GM18951 (cell line): Measurements from ENCODE around the gene CD96.

ENCODE experiments used
- POLR2A ChIP-seq: IDR thresholded peaks from 4 replicates; pipeline ENCODE4 v1.6.1; 2011; ENCODE audit warnings: mild to moderate bottlenecking; ENCODE audit not compliant: insufficient read length, insufficient read depth; ENCODE audit errors: extremely low read depth
- in situ Hi-C: fragments of 300-500 bp; cut with MboI; formaldehyde crosslinking; loops from one replicate; pipeline ENCODE4 v1.12.0; 2022; ENCODE audit warnings: low sequenced_read_pairs, mixed read lengths, inconsistent platforms; ENCODE audit not compliant: unreplicated experiment

Gene CD96

DNA sequence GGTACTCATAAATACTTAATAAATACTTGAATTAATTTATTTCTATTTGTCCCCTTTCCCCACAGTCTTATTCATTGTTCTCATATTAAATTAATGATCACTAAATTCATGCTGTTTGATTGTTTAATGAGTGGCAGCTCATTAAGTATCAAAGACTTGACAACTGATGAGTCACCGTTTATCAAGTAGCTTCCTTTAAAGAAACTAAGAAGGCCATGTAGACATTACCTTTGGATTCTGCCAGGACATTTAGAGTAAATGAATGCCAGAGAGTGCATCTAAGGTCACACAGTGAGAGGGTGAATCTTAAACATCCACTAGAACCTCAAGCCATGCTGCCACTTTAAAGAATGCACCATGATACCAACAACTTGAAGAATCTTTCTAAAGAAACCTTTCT lies 29.3 kb downstream of the CD96 start:
- no peak for TF ChIP-seq POLR2A
- in situ Hi-C loops = no loop called here

DNA sequence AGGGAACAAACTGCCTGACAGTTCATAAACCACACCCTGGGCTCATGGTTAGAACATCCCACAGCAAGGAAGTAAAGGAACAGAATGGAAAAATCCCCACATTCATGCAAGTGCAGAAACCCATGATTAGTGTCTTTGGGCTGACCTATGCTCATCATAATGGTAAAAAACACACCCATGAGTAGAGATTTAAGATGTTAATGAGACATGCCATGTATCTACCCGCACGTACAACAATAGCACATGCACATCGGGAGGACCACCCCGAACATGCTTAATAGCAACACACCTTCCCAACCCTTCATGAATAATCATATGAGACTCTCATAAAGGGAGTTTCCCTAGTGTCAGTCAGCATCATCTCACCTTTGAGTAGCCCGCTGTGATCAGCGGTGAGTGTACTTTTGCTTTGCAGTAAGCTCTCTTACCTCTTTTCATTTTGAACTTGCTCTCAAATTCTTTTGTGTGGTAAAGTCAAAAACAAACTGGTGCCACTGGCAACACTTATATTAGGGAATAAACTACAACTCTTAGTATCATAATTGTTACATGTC lies 30.0 kb downstream of the CD96 start:
- in situ Hi-C loops = no loop called here
- TF ChIP-seq POLR2A = no peak

DNA sequence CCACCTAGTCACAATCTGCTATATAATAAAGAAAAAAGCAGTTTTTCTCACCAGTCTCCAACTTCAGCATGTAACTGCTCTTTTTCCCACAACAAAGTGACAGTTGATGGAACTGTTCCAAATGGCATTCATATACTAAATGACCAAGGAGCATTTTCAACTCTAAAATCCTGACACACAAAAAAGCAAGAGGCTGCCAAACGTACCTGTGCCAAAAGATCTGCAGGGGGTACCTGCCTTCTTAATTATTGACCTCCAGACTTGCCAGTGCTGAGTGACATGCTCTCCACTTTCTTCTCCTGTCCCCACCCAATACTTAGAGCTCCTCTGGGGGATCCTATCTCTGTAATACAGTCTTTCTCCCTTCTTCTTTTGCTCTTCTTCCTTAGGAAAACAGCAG lies 35.1 kb downstream of the CD96 start:
- in situ Hi-C loops = no loop called here
- TF ChIP-seq POLR2A = no peak

DNA sequence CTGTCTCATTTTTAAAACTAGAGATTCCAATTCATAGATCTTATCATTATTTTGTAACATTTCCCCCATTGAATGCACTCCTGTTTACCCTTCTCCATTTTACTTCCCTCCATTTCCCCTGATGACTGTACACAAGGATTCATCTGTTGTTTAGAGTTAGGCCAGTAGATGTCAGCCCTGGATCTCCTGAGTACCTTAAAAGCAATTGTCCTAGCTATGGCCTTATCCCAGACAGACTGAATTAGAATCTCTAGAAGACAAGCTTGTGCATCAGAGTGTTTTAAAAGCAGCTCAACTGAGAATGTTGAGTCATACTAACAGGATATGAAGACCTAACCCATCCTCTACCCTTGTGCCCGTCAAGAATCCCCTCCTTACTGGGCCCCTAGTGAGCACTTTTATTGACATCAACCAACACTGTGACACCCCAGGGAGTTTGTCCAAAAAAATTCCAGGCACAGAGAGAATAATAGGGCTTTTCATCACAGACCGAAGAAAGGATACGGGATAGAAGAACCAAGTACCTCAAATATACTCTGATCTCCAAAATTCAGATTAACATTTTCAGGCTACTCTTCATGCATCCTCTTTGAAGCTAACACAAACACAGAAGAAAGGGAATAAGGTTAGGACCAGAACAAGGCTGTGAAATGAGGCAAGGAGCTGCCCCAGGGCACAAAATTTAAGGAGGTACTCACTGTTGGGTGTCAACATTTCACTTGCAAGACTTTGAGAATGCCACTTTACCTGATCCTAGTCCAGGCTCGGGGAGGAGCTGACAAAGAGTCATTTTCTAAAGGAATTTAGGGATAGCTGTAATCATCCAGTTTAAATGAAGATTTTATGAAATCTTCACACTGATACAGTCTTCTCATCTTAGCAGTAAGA lies 36.0 kb downstream of the CD96 start:
- no peak for TF ChIP-seq POLR2A
- in situ Hi-C loops = no loop called here

- TF ChIP-seq POLR2A = no peak
- in situ Hi-C loops = no loop called here
These were observed 36.9 kb downstream of the CD96 start for GRCh38 chr3:111578867-111579266.

DNA sequence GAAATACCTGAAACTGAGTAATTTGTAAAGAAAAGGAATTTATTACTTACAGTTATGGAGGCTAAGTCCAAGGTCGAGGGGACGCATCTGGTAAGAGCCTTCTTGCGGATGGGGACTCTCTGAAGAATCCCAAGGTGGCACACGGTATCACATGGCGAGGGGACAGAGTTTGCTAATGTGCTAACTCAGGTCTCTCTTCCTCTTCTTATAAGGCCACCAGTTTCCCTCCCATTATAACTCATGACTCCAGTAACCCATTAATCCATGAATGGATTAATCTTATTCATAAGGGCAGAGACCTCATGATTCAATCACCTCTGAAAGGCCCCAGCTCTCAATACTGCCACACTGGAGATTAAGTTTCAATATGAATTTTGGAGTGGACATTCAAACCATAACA lies 37.5 kb downstream of the CD96 start:
- TF ChIP-seq POLR2A = no peak
- in situ Hi-C loops = no loop called here

GRCh38 chr3:111581403-111582119 lies 39.6 kb downstream of the CD96 start:
- TF ChIP-seq POLR2A = no peak
- in situ Hi-C loops = no loop called here

GRCh38 chr3:111582120-111582474 lies 40.1 kb downstream of the CD96 start:
- no peak for TF ChIP-seq POLR2A
- in situ Hi-C loops = no loop called here

DNA sequence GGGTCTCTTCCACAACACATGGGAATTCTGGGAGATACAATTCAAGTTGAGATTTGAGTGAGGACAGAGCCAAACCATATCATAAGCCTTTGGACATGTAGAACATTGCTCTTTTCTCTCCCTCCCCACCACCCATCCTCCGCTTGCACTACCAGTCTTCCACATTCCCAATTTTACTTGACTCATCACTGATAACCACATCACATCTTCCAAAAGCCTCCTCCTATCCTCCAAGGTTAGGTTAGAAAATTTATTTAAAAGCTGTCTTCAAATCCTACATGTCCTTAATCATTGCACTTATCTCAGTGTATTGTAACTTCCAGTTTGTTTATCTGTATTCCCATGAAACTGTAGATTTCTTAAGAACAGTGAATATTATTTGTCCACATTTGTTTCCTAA lies 42.7 kb downstream of the CD96 start:
- TF ChIP-seq POLR2A = no peak
- in situ Hi-C loops = no loop called here

DNA sequence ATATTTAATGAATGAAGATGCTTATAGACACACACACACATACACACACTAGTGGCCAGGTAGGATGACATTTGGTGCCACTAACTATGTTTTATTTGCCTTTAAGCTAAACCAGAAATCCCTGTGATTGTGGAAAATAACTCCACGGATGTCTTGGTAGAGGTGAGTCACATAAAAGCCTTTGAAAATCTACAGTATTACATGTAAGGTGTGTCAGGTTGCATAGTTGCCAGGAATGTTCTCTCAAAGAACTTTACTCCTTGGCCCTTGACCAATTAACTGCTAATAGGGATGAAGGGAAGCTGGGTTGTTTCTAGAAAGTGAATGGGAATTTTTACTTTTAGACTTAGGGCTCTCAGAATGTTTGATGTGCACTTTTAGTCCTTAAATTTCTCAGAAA lies 43.2 kb downstream of the CD96 start:
- TF ChIP-seq POLR2A = no peak
- in situ Hi-C loops = no loop called here

DNA sequence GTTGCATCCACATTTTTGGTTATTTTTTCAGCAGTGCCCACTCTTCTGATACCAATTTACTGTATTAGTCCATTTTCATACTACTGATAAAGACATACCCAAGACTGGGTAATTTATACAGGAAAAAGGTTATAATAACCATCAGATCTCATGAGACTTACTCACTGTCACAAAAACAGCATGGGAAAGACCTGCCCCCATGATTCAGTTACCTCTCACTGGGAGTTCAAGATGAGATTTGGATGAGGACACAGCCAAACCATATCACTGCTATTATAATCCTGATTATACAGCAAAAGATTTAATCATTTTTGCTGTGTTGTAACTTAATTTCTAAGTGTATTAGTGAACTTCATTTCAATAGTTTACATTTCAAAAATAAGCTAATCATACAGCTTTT lies 46.5 kb downstream of the CD96 start:
- no peak for TF ChIP-seq POLR2A
- in situ Hi-C loops = no loop called here

GRCh38 chr3:111589303-111590142 lies 47.5 kb downstream of the CD96 start:
- no peak for TF ChIP-seq POLR2A
- in situ Hi-C loops = no loop called here

DNA sequence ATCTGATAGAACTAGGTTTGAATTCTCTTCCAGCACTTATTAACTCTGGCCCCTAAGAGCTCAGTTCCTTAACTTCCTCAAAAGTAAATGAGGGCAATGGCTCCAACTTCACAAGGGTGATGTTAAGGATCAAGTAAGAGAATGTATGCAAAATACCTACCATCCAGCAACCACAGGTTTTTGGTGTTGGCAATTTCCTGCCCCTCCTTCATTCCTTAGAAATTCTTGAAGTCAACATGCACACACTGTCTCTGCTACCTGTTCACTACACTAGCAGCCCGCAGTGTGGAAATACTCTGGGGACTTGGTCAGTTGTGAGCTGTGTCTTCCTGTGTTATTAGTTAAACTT lies 48.1 kb downstream of the CD96 start:
- no peak for TF ChIP-seq POLR2A
- in situ Hi-C loops = no loop called here
